ENCODE data around the gene NRF1.

The NRF1 gene

DNA sequence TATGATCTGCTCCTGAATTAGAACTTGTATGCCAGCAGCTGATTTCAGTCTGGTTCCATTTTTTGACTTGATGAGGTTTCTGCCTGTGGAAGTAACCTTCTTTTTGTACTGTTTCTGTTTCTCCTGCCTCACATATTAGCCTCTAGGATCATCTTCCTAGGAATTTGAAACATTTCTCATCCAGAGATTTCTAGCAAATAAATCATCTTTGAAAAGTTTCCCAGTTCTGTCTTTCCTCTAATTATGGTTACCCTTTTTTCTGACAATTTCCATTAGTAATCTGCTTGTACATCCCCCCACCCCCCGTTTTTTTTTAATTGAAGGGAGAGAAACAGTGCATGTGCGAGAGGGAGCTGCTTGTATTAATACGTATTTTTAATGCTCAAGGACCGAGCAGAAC lies 92.2 kb downstream of the NRF1 start:
- DNase-seq (ENCODE audit: low read depth), result no peak
- TF ChIP-seq, protein P1, sequence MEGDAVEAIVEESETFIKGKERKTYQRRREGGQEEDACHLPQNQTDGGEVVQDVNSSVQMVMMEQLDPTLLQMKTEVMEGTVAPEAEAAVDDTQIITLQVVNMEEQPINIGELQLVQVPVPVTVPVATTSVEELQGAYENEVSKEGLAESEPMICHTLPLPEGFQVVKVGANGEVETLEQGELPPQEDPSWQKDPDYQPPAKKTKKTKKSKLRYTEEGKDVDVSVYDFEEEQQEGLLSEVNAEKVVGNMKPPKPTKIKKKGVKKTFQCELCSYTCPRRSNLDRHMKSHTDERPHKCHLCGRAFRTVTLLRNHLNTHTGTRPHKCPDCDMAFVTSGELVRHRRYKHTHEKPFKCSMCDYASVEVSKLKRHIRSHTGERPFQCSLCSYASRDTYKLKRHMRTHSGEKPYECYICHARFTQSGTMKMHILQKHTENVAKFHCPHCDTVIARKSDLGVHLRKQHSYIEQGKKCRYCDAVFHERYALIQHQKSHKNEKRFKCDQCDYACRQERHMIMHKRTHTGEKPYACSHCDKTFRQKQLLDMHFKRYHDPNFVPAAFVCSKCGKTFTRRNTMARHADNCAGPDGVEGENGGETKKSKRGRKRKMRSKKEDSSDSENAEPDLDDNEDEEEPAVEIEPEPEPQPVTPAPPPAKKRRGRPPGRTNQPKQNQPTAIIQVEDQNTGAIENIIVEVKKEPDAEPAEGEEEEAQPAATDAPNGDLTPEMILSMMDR (IDR thresholded peaks at IDR 0.05; ENCODE audit: low read depth, low read length, missing control alignments), result no peak

DNA sequence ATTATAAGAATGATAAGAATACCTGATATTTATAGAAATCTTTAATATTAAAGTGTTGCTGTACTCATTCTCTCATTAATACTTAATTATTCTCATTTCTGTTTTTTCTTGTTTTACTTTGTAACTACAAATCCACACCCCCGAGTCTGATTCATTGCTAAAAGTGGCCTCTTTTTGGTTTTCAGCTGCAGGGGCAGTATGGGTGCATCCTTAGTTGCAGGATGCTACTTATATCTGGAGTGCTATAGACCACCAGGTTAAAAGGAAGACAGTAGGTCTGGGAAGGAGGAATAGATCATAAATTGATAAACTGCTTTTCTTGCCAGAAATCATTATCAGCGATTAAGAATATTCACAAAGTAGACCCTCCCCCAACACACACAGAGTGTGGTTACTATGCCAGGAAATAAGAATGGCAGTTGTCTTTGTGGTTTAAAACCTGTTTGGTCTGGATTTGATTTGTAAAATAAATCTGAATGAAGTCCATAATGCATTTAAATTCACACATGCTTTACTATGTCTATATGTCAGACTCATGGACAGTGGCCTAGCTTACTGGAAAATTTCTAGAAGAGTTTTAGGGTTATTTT lies 96.5 kb downstream of the NRF1 start:
- TF ChIP-seq, protein P1 (IDR thresholded peaks at IDR 0.05; ENCODE audit: low read depth, low read length, missing control alignments), result no peak
- H3K4me3 ChIP-seq (ENCODE audit: low read depth, low read length), result no peak overlapping the region
- no peak for DNase-seq (ENCODE audit: low read depth)

More for the DNA sequence above, 92.2 kb downstream of the NRF1 start:
- H3K4me3 ChIP-seq (ENCODE audit: low read depth, low read length), result no peak overlapping the region

DNA sequence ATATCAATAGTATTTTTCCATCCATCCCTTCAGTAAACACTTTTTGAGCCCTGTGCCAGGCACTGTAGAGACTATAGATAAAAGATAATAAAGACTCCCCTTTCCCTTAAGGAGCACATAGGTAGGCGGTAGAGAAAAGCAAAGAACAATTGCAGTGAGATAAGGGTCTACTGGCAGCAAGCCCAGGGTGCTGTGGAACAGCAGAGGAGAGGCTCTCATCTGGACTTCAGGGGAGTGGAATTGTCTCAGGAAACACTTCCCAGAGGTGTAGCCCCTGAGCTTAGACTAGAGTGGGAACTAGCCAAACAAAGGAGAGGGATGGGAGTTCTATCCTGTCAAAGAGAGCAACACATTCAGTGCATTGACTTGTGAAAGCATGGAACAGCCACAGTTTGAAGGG lies 102.0 kb downstream of the NRF1 start:
- H3K4me3 ChIP-seq (ENCODE audit: low read depth, low read length), result no peak overlapping the region
- no peak for DNase-seq (ENCODE audit: low read depth)
- TF ChIP-seq, protein P1 (IDR thresholded peaks at IDR 0.05; ENCODE audit: low read depth, low read length, missing control alignments), result no peak

DNA sequence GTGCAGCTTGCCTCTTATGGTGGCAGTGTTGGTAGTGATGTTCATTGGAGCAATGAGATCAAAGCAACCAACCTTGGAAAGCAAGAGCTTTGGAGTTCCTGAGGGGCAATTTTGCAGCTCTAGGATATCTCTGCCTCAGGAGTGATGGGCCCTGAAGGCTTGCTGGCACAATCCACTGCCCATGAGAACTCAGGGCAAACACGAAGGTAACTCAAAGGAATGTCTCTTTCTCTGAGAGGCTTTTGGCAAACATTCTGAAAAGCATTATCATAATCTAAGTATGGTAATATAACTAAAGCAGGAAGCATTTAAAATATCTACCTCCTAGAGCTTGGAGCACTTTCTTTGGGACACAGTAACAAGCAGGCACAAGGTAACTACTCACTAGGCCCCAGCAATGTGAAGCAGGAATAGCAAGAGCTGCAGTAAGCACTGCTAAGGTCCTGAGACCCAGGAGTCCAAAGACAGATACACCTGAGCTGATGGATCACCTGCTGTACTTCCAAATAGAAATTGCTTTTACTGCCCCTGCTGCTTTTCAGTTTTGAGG lies 103.1 kb downstream of the NRF1 start:
- TF ChIP-seq, protein P1 (IDR thresholded peaks at IDR 0.05; ENCODE audit: low read depth, low read length, missing control alignments), result no peak
- H3K4me3 ChIP-seq (ENCODE audit: low read depth, low read length), result no peak overlapping the region
- DNase-seq (ENCODE audit: low read depth), result no peak

DNA sequence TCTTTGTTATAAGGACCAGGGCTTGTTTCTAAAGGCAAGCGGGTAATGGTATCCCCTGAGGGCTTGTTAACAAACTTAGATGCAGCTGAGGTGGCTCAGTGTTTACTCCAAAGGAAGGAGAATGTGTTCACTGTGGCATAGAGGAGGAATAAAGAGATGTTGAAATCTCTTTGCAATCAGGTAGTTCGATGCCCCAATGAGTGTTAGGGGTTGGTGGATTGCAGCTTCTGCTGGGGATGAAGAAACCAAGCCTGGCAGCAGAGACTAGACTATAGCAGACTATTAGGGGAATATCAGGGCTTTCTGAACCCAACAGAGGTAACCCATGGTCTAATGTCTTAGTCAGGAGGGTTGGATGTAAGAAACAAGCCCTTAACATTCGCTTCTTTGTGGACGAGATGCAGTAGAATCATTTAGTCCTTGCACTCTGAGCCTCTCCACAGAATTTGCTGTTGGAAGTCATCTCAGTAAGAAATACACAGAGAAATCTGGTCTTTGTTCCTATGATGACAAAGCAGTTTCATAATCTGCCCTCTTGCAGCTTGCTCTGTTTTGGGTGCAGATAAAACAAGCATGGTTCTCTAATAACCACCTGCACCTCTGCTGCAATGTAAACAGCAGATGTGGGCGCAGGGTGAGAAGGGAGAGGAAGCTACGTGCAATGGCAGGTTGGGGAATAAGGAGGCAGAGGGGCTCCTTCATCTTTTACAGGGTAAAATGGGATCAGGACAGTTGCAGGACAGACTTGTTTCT lies 108.6 kb downstream of the NRF1 start:
- no peak for DNase-seq (ENCODE audit: low read depth)
- no peak overlapping the region for H3K4me3 ChIP-seq (ENCODE audit: low read depth, low read length)
- TF ChIP-seq, protein P1 (IDR thresholded peaks at IDR 0.05; ENCODE audit: low read depth, low read length, missing control alignments), result no peak

DNA sequence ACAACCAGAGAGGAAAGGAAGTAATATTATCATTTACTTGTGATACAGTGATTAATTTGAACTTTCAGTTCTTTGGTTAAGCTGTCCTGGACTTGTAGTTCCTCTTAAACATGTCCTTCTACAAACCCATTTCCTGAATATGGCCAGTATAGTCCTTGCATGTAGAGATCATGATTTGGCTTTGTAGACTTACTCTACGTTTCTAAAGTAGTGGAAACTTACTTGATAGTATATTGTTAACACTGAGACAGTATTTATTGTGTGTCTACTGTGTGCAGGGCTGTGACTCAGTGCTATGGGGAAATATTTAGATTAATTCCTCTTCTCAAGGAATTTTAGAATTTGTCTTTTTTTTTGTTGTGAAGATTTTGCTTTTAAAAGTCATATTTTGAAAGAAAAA lies 109.5 kb downstream of the NRF1 start:
- no peak overlapping the region for H3K4me3 ChIP-seq (ENCODE audit: low read depth, low read length)
- no peak for DNase-seq (ENCODE audit: low read depth)
- TF ChIP-seq, protein P1 (IDR thresholded peaks at IDR 0.05; ENCODE audit: low read depth, low read length, missing control alignments), result no peak

All from GM12864 (cell line).